RCC 7860 (cell line): ENCODE measurements around the gene ZNF831.

Experiments used
- DNase-seq: peaks from one replicate; pipeline ENCODE4 v3.0.0-alpha.2; 2015; ENCODE audit warnings: low spot score
- FAIRE-seq: peaks from 2 replicates; lab custom pipeline; 2012; peaks lifted over from hg19 to GRCh38; lab: Jason Lieb, UNC

Gene ZNF831

DNA sequence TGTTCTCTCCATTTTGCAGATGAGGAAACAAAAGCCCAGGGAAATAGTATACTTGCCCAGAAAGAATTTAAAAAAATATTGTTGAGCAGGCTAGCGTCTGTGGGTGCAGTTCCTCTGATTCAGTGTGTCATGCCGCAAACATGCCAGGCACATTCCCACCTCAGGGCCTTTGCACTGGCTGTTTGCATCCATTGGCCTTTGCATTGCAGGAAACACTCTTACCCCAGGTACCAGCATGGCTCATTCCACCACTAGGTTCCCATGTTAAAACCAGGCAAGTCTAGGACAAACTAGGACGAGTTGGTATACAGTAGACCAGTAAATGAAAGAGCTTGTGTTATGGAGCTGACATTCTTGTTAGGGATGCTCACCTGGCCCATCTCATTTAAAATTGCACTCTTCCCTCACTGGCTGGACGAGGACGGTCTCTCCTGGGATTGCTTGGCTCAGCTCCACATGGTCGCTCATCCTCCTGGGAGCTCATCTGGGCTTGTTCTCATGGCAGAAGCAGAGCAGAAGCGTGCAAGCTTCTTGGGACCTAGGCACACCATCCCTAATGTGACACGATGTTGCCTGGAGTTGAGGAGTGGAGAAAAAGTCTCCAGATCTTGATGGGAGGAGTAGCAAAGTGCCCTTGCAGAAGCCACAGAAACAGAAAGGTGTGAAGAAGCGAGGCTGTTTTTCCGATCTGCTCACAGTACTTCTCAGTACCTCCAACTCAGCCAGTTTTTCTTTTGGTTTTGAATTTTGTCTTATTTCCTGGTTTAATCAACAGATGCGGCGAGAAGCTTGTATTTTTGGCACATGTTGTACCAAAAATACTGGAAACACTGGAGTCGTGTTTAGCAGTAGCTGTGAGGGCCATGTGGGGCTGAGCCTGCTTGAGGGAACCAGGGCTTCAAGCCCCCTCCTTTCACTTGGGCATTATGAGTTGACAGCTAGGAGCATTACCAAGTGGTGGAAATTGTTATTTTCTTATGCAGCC lies 13.9 kb downstream of the ZNF831 start:
- FAIRE-seq (no peak), DNase-seq (no peak)

DNA sequence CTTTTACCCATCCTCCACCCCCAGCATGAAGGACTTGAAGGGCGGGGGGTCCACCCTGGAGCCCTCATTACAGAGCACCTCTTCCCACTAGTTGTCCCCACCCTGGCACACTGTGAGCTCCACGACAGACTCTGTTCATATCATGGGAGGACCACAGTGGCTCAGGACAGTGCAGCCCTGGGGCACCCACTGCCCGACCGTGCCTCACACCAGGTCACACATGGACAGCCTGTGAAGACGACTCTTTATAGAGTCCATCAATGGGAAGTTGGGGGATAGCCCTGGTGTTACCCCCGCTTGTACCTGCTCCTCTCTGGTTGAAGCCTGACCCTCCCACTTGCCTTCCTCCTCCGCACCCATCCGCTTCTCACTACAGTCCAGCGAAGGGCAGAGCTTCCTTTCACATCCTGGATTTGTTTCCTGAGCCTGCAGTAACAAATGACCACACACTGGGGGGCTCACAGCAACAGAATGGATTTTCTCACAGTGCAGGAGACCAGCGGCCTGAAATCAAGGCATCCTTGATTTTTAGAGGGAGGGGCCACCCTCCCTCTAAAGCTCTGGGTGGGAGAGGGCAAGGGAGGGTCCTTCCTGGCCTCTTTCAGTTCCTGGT lies 15.5 kb downstream of the ZNF831 start:
- FAIRE-seq, result no peak

DNA sequence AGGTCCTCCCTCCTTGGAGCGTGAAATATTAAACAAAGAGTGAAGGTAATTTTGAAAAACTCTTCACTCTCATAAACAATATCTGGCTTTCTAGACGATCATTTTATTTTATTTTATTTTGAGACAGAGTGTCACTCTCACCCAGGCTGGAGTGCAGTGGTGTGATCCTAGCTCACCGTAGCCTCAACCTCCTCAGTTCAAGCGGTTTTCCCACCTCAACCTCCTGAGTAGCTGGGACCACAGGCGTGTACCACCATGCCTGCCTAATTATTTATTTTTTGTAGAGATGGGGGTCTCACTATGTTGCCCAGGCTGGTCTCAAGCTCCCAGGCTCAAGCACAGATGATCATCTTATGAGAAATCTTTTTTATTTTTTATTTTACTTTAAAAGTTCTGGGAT lies 16.4 kb downstream of the ZNF831 start:
- DNase-seq (no peak), FAIRE-seq (no peak)

More for the DNA sequence above, 15.5 kb downstream of the ZNF831 start:
- no peak for DNase-seq

DNA sequence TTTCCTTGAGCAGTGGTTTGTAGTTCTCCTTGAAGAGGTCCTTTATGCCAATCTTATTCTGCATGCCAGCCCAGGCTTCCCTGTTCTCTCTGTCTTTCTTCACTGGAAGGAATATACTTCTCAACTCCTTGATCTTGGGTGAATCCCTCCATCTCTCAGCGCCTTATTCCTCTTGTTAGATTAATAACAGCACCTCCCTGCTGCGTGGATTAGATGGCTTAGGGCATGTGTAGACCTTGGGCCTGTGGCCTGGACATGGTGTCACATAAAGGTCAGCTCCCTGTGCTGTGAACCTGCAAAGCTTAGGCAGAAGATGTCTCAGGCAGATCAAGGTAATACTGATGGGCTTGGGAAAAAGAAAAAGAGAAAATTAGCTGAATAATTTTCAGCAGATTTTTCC lies 18.3 kb downstream of the ZNF831 start:
- no peak for FAIRE-seq
- DNase-seq, result no peak

DNA sequence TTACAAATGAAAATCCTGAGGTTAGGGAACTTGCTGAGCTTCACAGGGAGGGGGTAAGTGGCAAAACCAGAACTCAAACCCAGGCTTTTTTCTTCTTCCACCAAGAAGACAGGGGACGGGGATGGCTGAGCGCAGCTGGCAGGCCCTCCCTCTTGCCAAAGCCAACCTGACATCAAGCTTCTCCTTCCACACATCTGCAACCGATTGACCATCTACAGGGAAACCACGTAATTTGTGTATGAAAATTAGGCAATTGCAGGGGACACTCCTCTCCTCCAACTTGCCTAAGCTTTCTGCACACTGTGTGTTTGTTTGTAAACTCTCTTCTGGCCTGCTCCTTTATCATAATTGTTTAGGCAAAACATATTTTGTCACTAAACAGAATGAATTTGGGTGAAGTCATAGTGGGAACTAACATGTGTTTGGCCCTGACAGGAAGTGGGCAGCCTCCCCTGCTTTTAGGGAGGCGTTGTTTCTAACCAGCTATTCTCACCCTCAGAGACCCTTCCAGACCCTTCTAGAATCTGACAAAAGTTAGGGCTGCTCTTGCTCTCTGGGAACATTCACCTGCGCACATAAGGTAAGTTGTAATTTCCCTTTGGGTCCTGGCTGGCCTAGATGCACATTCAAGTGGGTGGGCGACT lies 18.9 kb downstream of the ZNF831 start:
- FAIRE-seq (no peak), DNase-seq (no peak)

DNA sequence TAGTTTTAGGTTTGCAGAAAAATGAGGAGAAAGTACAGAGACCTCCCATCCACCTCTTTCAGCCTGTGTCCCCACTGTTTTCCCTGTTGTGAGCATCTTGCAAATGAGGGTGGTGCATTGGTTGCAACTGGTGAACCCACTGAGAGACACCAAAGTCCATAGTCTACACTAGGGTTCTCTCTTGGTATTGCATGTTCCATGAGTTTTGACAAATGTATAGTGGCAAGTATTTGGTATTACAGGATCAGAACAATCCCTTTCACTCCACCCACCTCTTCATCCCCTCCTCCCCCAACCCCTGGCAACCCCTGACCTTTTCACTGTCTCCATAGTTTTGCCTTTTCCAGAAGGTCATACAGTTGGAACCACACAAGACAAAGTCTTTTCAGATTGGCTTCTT lies 20.1 kb downstream of the ZNF831 start:
- DNase-seq, result no peak
- no peak for FAIRE-seq

DNA sequence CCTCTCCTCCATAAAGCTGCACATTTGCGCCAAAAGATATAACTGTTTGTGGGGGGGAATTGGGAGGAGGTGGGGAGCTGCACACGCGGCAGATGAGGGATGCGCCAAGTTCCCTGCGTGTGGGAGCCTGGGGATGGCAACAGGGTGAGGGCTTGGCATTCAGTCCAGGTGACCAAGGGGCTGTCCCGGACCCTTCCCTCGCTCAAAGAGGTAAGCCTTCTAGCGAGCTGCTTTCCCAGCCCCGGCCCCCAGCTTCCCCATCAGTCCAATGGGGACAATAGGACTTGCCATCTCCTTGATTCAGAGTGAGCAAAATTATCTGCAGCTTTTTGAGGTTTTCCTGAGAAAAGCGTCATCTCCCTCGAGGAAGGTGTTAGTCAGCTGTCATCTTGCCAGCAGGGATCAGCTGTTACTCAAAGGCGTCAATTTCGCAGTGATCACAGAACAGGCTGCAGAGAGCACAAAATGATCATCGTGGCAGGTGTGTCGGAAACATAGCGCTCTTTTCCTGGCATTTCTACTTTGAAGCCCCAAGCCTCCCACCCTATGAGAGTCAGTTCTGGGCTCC lies 21.3 kb downstream of the ZNF831 start:
- no peak for DNase-seq
- no peak for FAIRE-seq

DNA sequence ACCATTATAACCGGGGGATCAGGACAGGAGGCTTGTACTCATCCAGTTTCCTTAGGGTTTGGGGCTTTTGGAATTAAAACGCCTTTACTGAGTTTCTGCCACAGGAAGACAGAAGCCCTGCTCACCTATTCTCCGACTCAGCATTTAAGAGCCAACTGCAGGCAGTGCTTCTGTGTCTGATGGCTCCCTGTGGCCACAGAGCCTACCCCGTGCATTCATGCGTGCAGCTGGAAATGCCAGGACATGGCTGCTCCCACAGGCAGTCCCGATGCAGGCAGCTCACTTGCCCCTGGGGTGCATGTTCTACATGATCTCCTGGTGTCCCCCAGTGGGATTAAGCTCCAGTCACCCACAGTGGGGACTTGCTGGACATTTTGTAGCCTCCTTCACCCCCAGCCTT lies 22.2 kb downstream of the ZNF831 start:
- FAIRE-seq (no peak), DNase-seq (no peak)

DNA sequence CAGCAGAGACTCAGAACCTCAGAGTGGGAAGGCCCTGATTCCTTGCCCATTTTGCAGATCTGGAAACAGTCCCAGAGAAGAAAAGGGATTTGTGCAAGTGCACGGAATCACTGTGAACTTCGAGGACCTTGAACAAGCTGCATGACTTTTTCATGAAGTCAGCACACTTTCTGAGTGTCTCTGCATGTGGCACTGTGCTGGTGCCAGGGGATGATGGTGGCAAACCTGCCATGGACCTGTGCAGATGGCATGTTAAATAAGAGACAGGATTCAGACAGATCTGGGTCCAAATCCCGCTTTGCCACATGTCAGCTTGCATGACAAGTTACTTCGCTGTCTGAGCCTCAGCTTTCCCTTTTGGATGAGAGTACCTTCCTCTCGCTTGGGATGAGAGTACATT lies 26.8 kb downstream of the ZNF831 start:
- FAIRE-seq (no peak), DNase-seq (no peak)

DNA sequence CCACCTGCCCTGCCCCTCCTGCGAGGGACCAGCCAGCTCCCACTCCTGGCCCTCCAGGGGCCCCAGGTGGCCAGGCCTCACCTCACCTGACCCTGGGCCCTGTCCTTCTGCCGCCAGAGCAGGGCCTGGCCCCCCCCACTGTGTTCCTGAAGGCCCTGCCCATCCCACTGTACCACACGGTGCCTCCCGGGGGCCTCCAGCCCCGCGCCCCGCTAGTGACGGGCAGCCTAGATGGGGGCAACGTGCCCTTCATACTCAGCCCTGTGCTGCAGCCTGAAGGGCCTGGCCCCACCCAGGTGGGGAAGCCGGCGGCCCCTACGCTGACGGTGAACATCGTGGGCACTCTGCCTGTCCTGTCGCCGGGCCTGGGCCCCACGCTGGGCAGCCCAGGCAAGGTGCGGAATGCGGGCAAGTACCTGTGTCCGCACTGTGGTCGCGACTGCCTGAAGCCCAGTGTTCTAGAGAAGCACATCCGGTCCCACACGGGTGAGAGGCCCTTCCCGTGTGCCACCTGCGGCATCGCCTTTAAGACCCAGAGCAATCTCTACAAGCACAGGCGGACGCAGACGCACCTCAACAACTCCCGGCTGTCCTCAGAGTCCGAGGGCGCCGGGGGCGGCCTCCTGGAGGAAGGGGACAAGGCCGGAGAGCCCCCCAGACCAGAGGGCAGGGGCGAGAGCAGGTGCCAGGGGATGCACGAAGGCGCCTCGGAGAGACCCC lies 27.6 kb downstream of the ZNF831 start:
- DNase-seq, result no peak
- no peak for FAIRE-seq

DNA sequence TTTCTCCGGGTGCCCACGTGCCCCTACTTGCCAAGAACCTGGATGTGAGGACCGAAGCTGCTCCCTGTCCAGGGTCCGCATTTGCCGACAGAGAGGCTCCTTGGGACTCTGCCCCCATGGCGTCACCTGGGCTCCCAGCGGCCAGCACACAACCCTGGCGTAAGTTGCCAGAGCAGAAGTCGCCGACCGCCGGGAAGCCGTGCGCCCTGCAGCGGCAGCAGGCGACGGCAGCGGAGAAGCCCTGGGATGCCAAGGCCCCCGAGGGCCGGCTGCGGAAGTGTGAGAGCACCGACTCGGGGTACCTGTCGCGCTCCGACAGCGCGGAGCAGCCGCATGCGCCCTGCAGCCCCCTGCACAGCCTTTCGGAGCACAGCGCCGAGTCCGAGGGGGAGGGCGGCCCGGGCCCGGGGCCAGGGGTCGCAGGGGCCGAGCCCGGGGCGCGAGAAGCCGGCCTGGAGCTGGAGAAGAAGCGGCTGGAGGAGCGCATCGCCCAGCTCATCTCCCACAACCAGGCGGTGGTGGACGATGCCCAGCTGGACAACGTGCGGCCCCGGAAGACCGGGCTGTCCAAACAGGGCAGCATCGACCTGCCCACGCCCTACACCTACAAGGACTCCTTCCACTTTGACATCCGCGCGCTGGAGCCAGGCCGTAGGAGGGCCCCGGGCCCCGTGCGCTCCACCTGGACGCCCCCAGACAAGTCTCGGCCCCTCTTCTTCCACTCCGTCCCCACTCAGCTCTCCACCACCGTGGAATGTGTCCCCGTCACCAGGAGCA lies 28.3 kb downstream of the ZNF831 start:
- no peak for DNase-seq

DNA sequence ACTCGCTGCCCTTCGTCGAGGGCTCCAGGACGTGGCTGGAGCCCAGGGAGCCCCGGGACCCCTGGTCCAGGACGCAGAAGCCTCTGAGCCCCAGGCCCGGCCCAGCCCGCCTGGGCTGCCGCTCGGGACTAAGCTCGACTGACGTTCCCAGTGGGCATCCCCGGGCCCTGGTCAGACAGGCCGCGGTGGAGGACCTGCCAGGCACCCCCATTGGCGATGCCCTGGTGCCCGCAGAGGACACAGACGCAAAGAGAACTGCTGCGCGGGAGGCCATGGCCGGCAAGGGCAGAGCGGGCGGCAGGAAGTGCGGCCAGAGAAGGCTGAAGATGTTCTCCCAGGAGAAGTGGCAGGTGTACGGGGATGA lies 28.9 kb downstream of the ZNF831 start:
- FAIRE-seq, result no peak
- DNase-seq, result no peak

More for the DNA sequence above, 28.3 kb downstream of the ZNF831 start:
- FAIRE-seq, result no peak

DNA sequence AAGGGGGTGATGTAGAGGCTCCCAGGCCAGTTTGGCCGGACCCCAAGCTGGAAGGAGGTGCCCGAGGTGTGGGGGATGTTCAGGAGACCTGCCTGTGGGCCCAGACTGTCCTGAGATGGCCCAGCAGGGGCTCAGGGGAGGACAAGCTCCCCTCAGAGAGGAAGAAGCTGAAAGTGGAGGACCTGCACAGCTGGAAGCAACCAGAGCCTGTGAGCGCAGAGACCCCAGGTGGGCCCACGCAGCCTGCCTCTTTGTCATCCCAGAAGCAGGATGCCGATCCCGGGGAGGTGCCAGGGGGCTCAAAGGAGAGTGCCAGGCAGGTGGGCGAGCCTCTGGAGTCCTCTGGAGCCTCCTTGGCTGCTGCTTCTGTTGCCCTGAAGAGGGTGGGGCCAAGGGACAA lies 29.7 kb downstream of the ZNF831 start:
- no peak for DNase-seq
- no peak for FAIRE-seq

DNA sequence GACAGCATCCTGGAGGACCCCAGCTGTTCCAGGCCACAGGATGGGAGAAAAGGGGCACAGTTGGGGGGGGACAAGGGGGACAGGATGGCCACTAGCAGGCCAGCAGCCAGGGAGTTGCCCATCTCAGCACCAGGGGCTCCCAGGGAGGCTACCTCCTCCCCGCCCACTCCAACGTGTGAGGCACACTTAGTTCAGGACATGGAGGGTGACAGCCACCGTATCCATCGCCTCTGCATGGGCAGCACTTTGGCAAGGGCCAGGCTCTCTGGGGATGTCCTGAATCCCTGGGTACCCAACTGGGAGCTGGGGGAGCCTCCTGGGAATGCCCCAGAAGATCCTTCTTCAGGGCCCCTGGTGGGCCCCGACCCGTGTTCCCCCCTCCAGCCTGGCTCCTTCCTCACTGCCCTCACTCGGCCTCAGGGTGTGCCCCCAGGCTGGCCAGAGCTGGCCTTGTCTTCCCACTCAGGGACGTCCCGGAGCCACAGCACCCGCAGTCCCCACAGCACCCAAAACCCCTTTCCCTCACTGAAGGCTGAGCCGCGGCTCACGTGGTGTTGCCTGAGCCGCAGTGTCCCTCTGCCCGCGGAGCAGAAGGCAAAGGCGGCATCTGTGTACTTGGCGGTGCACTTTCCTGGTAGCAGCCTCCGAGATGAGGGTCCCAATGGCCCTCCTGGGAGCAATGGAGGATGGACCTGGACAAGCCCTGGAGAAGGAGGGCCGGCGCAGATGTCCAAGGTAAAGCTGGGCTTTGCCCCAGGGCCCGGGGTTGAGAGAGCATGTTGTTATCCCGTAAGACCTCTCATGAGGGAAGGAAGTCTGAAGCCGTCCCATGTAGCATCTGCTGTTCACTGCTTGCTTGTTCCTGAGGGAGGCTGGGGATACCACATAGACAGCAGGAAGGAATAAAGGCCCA lies 30.7 kb downstream of the ZNF831 start:
- FAIRE-seq, result no peak

DNA sequence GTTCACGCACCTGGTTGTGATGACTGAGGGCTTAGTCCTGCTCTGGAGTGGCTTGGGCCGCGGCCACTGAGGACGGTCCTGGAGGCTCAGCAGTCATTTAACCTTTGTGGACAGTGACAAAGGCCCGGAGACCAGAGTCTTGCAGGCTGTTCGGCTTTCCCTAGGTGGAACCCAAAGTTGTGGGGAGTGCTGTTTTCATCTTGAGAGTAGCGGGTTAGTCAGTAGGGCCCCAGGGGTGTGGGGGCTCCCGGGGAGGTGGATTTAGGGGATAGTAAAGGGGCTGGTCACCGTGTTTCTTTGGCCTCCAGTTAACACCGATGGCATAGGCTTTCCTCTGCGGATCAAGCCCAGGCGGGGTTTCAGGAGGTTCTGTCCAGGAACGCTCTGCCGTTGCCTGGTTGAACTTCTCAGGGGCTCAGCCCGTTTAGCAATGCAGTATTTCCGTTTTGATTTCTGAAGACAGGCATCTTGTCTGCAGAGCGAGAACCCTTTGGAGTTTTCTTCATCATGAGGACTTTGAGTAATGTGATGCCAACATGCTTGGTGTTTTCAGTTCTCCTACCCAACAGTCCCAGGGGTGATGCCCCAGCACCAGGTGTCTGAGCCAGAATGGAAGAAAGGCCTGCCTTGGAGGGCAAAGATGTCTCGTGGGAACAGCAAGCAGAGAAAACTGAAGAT lies 31.8 kb downstream of the ZNF831 start:
- DNase-seq (no peak), FAIRE-seq (no peak)

More for the DNA sequence above, 30.7 kb downstream of the ZNF831 start:
- DNase-seq, result no peak

DNA sequence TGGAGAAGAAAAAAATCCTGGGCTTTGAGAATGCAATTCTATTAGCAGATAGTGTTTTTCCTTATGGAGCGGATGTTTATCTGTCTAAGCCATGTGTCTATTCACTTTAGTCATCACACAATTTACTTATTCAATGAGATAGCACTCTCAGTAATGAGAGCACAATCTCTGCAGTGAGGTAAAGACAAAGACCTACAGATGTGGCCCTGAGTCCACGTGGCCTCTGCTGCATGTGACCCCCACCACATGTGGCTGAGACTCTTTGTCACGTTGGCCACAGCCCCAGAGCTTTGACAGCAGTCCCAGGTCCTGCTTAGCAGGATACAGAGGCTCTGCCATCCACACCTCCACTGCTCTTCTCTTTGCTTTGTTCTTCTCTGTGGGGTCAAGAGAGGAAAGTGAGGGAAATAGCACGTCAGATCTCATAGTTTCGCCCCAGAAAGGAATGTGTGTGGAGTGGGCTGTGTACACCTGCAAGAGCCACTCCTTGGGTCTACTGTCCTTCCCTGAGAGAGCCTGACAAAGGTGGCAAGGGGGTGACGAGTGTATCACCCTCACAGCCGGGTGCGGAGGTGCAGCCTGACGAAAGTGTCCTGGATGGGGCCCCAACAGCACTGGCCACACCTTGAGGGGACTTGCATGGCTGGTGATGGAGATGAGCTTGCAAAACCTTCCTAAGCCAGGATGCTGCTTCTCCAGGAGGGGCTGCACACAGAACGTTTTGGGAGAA lies 40.7 kb downstream of the ZNF831 start:
- FAIRE-seq (no peak), DNase-seq (no peak)

DNA sequence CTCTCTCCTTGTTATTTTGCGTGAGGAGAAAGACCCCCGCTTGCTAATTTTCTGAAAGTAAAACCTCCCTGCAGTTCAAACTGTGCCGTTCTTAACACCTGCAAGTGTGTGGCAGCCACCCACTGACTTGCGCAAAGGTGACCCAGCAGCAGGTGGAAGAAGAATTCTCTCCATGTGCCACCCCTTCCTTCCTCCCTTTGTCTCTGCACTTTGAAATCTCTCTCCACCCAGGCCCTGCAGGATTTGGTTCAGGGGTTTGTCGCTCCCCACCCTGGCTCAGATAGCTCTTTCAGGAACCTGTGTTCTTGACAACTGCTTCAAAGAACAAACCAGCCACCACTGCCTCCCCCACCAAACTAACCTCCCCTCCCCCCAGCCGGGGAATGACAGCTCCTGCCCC lies 41.4 kb downstream of the ZNF831 start:
- FAIRE-seq (no peak), DNase-seq (no peak)

DNA sequence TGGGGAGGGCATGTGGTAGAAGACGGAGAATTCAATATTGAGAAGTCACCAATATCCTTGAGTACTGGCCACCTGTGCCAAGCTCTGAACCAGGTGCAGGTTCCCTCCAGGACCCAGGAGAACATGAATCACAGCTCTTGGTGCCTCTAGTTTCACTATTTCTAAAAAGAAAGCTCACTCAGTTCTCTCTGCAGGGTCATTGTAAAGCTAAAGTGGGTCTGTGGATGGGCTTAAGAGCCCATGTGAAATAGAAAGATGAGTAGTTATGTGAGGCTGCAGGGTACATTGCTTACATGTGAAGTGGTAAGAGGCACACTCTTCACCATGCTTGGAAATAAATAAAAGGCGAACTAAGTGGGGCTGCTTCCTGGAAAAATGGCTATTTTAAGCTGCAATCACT lies 43.6 kb downstream of the ZNF831 start:
- DNase-seq, result no peak
- FAIRE-seq, result no peak
